CD4-positive, alpha-beta T cell treated with Interferon alpha-2 for 1 hour (primary cell): ENCODE data around the gene RPS24.
"Not testable (repeated sequence)": the region's sequence is repeated elsewhere in the genome, so short reads cannot be mapped to it uniquely, and the experiment has no call there.

ENCODE experiments used
- DNase-seq, 2 donors: peaks; one replicate each; pipeline ENCODE4 v3.0.0-alpha.2; 2020 to 2022

Gene RPS24

GRCh38 chr10:78058562-78058961 is 24.9 kb downstream of the RPS24 start:
- no peak for DNase-seq

GRCh38 chr10:78059906-78060702 is 26.4 kb downstream of the RPS24 start:
- DNase-seq: no peak

GRCh38 chr10:78062296-78062695 is 28.6 kb downstream of the RPS24 start:
- peak; percentile 4 to 8 for DNase-seq

- DNase-seq: no peak
Observed at GRCh38 chr10:78063236-78063635, 29.6 kb downstream of the RPS24 start.

- DNase-seq: not testable (repeated sequence)
Observed at GRCh38 chr10:78064919-78065318, 31.3 kb downstream of the RPS24 start.

- DNase-seq: no peak
Observed at GRCh38 chr10:78065611-78066010, 31.9 kb downstream of the RPS24 start.

GRCh38 chr10:78066012-78066411 is 32.3 kb downstream of the RPS24 start:
- DNase-seq: no peak

- DNase-seq: no peak
Observed at GRCh38 chr10:78066728-78067430, 33.2 kb downstream of the RPS24 start.

GRCh38 chr10:78069151-78069550 is 35.5 kb downstream of the RPS24 start:
- no peak for DNase-seq

GRCh38 chr10:78070064-78070463 is 36.4 kb downstream of the RPS24 start:
- DNase-seq: not testable (repeated sequence)

GRCh38 chr10:78070726-78071125 is 37.1 kb downstream of the RPS24 start:
- no peak for DNase-seq

- DNase-seq: no peak
Observed at GRCh38 chr10:78071140-78071856, 37.6 kb downstream of the RPS24 start.

- no peak for DNase-seq
Observed at GRCh38 chr10:78071857-78072179, 38.2 kb downstream of the RPS24 start.

- no peak for DNase-seq
Observed at GRCh38 chr10:78072504-78072903, 38.8 kb downstream of the RPS24 start.

- DNase-seq: not testable (repeated sequence)
Observed at GRCh38 chr10:78075806-78076205, 42.1 kb downstream of the RPS24 start.

GRCh38 chr10:78078539-78079330 is 45.1 kb downstream of the RPS24 start:
- DNase-seq: no peak

GRCh38 chr10:78079411-78079810 is 45.7 kb downstream of the RPS24 start:
- no peak for DNase-seq

GRCh38 chr10:78081292-78081691 is 47.6 kb downstream of the RPS24 start:
- no peak for DNase-seq

GRCh38 chr10:78082636-78083035 is 49.0 kb downstream of the RPS24 start:
- no peak for DNase-seq
